OCI-LY1 (cell line): Measurements from ENCODE around the gene TRIM9.

Experiments used
- EZH2 ChIP-seq: fragments of 200-600 bp; sonication (generic), shearing (Covaris generic); IDR thresholded peaks from 2 replicates; pipeline ENCODE4 v1.8.0; 2017; ENCODE audit warnings: borderline replicate concordance, mixed run types, mild to moderate bottlenecking, antibody characterized with exemption, low read length, moderate library complexity, mixed read lengths
- TF ChIP-seq, protein P1 (sequence below): fragments of 200-600 bp; sonication (generic), shearing (Covaris generic); IDR thresholded peaks from 2 replicates; pipeline ENCODE4 v1.5.1; 2017; ENCODE audit warnings: mild to moderate bottlenecking, antibody characterized with exemption, low read length, moderate library complexity, mixed read lengths

DNA sequence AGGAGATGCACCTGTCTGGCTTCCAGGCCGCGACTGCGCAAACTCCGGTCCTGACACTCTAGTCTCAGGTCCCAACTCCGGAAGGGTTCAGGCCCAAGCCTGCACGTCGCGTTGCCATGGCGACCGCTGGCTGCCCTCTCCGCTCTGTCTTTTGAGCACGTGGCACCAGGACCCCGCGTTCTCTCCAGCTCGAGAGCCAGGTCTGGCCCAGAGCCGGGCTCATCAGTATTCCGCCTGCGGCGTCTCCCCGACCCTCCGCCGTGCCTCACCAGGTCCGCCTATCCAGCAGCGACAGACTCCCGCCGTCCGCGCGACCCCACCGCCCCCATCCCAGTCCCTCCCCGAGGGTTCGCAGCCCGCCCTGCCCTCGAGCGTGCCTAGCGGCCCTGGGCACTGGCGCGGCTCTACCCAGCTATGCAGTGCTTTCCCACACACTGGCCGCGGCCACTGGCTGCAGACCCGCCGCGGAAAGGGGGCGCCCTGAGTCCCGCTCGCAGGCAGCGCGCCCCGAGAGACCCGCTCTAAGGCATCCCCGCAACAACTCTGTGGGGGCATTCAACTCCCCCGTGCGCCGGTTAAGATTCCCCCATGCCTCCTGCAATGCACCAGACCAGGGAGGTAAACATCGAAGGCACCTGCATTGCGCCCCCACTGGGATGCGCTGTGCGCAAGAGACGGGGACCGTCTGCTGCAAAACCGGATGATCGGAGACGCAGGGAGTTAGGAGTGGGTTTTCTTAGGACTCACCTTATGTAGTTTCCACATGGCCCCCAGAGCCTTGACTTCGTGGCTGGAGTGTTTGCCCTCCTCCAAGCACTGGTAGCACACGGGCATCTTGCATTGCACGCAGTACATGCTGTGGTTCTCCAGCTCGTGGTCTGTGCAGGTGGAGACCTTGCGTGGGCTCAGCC lies 1.3 kb downstream of the TRIM9 start:
- TF ChIP-seq, protein P1, sequence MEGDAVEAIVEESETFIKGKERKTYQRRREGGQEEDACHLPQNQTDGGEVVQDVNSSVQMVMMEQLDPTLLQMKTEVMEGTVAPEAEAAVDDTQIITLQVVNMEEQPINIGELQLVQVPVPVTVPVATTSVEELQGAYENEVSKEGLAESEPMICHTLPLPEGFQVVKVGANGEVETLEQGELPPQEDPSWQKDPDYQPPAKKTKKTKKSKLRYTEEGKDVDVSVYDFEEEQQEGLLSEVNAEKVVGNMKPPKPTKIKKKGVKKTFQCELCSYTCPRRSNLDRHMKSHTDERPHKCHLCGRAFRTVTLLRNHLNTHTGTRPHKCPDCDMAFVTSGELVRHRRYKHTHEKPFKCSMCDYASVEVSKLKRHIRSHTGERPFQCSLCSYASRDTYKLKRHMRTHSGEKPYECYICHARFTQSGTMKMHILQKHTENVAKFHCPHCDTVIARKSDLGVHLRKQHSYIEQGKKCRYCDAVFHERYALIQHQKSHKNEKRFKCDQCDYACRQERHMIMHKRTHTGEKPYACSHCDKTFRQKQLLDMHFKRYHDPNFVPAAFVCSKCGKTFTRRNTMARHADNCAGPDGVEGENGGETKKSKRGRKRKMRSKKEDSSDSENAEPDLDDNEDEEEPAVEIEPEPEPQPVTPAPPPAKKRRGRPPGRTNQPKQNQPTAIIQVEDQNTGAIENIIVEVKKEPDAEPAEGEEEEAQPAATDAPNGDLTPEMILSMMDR: peak; percentile 50
- no peak for TF ChIP-seq EZH2
